GM12873 (cell line): ENCODE measurements around the gene SLC35A1.

ENCODE experiments used
- TF ChIP-seq, protein P1 (sequence below): IDR thresholded peaks from 2 replicates; pipeline ENCODE4 v1.5.1; 2012; ENCODE audit warnings: low read depth, mild to moderate bottlenecking, moderate library complexity, low read length, control low read depth; ENCODE audit not compliant: insufficient read depth; ENCODE audit errors: missing control alignments

SLC35A1 gene

GRCh38 chr6:87543696-87544473, 71.1 kb downstream of the SLC35A1 start:
- TF ChIP-seq, protein P1, sequence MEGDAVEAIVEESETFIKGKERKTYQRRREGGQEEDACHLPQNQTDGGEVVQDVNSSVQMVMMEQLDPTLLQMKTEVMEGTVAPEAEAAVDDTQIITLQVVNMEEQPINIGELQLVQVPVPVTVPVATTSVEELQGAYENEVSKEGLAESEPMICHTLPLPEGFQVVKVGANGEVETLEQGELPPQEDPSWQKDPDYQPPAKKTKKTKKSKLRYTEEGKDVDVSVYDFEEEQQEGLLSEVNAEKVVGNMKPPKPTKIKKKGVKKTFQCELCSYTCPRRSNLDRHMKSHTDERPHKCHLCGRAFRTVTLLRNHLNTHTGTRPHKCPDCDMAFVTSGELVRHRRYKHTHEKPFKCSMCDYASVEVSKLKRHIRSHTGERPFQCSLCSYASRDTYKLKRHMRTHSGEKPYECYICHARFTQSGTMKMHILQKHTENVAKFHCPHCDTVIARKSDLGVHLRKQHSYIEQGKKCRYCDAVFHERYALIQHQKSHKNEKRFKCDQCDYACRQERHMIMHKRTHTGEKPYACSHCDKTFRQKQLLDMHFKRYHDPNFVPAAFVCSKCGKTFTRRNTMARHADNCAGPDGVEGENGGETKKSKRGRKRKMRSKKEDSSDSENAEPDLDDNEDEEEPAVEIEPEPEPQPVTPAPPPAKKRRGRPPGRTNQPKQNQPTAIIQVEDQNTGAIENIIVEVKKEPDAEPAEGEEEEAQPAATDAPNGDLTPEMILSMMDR = no peak

DNA sequence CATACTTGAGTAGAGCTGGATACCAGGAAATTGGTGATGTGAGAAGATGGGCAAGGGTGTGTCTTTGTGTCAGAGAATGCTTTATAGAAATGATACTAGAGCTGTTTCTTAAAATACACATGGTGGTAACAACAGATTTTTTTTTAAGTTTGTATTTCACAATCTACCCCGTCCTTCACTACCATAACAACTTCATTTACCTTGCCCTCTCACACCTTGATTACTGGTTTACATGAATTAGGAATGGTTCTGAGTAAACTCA, 71.6 kb downstream of the SLC35A1 start:
- TF ChIP-seq, protein P1 = no peak

- TF ChIP-seq, protein P1 = no peak
Observed at GRCh38 chr6:87551799-87552198, 79.0 kb downstream of the SLC35A1 start.

DNA sequence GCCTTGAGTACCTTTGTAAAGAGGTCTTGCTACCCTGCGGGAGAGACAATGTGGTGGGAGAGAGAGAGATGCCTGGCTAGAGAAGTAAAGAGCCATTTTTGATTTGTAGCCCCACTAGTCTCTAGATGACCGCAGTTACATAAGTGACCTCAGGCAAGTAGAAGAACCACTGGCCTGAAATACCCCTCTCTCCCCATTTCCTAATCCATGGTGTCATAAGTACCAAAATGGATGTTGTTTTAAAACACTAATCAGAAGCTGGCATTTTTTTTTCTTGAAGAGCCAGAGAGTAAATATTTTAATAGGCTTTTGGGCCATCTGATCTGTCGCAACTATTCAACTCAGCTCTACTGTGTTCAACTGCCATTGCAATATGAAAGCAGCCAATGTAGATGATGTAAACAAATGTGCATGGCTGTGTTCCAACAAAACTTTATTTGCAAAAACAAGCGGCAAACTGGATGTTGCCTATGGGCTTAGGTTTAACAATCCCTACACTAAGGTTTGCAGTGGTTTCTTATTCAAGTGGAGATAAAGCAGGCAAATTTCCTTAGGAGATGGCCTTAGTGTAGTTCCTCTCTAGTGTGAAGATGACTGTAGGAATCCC, 80.5 kb downstream of the SLC35A1 start:
- TF ChIP-seq, protein P1 = no peak

GRCh38 chr6:87555506-87555905, 82.7 kb downstream of the SLC35A1 start:
- TF ChIP-seq, protein P1 = no peak

DNA sequence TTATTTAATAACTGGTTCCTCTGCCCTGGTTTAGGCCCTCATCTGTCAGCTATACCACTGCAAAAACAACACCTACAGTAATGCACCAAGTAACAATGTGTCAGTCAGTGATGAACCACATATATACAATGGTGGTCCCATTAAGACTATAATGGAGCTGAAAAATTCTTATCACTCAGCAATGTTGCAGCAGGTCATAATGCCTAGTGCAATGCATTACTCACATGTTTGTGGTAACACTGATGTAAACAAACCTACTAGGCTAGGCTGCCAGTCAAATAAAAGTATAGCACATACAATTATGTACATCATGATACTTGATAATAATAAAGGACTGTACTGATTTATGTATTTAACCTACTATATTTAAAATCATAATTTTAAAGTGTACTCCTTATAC, 85.7 kb downstream of the SLC35A1 start:
- TF ChIP-seq, protein P1 = no peak

DNA sequence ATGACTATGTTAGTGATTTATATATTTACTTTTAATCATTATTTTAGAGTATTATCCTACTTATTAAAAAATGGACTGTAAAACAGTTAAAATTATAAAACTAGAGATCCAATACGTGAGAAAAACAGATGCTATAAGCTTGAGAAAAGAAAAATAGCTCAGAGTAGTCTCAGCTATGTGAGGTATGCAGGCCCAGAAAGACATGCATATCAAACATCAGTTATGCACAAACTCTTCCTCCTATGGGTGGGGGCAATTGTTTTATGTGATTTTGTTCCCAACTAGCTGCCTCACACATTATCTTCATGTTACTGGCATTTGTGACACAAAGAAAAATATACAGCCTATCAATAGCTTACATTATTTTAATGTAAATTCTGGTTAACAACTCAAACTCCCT, 88.2 kb downstream of the SLC35A1 start:
- TF ChIP-seq, protein P1 = no peak
